Body of pancreas (tissue), 4 donors: ENCODE results near the gene CARD18. TPM values are rescaled to one million over a fixed set of nuclear protein-coding genes. Genes with fewer than 3 reads are reported as not detected.

Source experiments
- ATAC-seq: fragments of 150-250 bp; one replicate; pipeline ENCODE4 v1.9.1; 2016
- DNase-seq, 4 donors: peaks; one replicate each; pipeline ENCODE4 v3.0.0-alpha.2; 2019
- H3K27ac ChIP-seq, 4 donors: fragments of 200-600 bp; sonication (generic); 1 replicate in 3 of 4; 2 replicates in 1 of 4; pipeline versions ENCODE4 v1.5.1 to v1.6.1; 2016 to 2019; ENCODE audit warnings: mild to moderate bottlenecking in 1 of 4, mixed read lengths in 1 of 4, moderate library complexity in 1 of 4
- H3K27me3 ChIP-seq, 2 donors: fragments of 200-600 bp; sonication (generic); one replicate each; pipeline ENCODE4 v1.6.0; 2016; ENCODE audit warnings: mild to moderate bottlenecking in 1 of 2
- H3K36me3 ChIP-seq, 2 donors: fragments of 200-600 bp; sonication (generic); replicated peaks in 1 of 2; 2 replicates each; pipeline ENCODE4 v1.5.1; 2016; ENCODE audit warnings: low read depth in 2 of 2; ENCODE audit not compliant: insufficient read depth in 1 of 2
- H3K4me1 ChIP-seq: fragments of 200-600 bp; sonication (generic); one replicate; pipeline ENCODE4 v1.6.0; 2016
- H3K4me3 ChIP-seq, 2 donors: fragments of 200-600 bp; sonication (generic); 1 replicate in 1 of 2; 2 replicates in 1 of 2; pipeline ENCODE4 v1.5.1; 2016 to 2019
- H3K9me3 ChIP-seq, 3 donors: fragments of 200-600 bp; sonication (generic); 1 replicate in 2 of 3; 2 replicates in 1 of 3; pipeline ENCODE4 v1.5.1; 2016
- CTCF ChIP-seq, 7 experiments: fragments of 450-650 bp in 4 of 7; fragments of 200-600 bp in 3 of 7; sonication (generic) in 3 of 7; IDR thresholded peaks; one replicate each; pipeline ENCODE4 v1.5.1; 2016 to 2019; ENCODE audit warnings: antibody characterized with exemption in 7 of 7
- POLR2A ChIP-seq, 3 donors: fragments of 450-650 bp; IDR thresholded peaks; one replicate each; pipeline ENCODE4 v1.6.1; 2016; ENCODE audit warnings: antibody characterized with exemption in 3 of 3, mild to moderate bottlenecking in 2 of 3
- WGBS, 2 donors: methylation state at CpG; one replicate each; pipeline ENCODE4 v1.1.5; 2017; 5-methylcytosine and 5-hydroxymethylcytosine counted together
- intact Hi-C: fragments of 100-400 bp; cut with DNase I; formaldehyde crosslinking; loops from one replicate; pipeline ENCODE4 v1.15.1; 2023
- total RNA-seq, 2 donors: library from RNA; depleted of rRNA; stranded (reverse); fragments of >200 nt; gene quantifications; one replicate each; pipeline ENCODE4 v1.1.0, GENCODE V29; 2016

Gene CARD18
- total RNA-seq, 2 donors from 2014 or later = not detected

- Histone ChIP-seq H3K27ac (no peak overlapping the region), H3K9me3 (no peaks in the 10 kb centered on the region), H3K4me3 (no peak overlapping the region), H3K36me3 (no peaks in the 10 kb centered on the region), H3K27me3 (no peaks in the 10 kb centered on the region), H3K4me1 (no peaks in the 10 kb centered on the region)
- DNase-seq = no peak
- no peak for TF ChIP-seq CTCF (IDR thresholded peaks at IDR 0.05)
- intact Hi-C loops = no loop called here
- WGBS, 2 donors = 81 to 91% methylated on average over 11 of the region's 11 CpGs
- no peak for ATAC-seq
These were observed 13.8 kb upstream of the CARD18 start for GRCh38 chr11:105153392-105153791.

- ATAC-seq = no peak
- TF ChIP-seq POLR2A (IDR thresholded peaks at IDR 0.05) (no peak), CTCF (IDR thresholded peaks at IDR 0.05) (no peak)
- Histone ChIP-seq H3K4me3 (no peak overlapping the region), H3K4me1 (no peaks in the 10 kb centered on the region), H3K27me3 (no peaks in the 10 kb centered on the region), H3K27ac (no peak overlapping the region), H3K9me3 (no peaks in the 10 kb centered on the region), H3K36me3 (no peaks in the 10 kb centered on the region)
- WGBS, 2 donors = 83 to 87% methylated on average over 5 of the region's 5 CpGs
- intact Hi-C loops = no loop called here
- no peak for DNase-seq
These were observed 13.0 kb upstream of the CARD18 start for GRCh38 chr11:105152560-105152959.

GRCh38 chr11:105152021-105152512 lies 12.5 kb upstream of the CARD18 start:
- ATAC-seq (no peak), DNase-seq (no peak)
- no peak overlapping the region for H3K4me3 ChIP-seq
- H3K27ac ChIP-seq = no peak overlapping the region
- no peaks in the 10 kb centered on the region for H3K27me3 ChIP-seq
- intact Hi-C loops = no loop called here
- H3K4me1 ChIP-seq = no peaks in the 10 kb centered on the region
- H3K36me3 ChIP-seq = no peaks in the 10 kb centered on the region
- 76 to 78% methylated on average over 6 of the region's 6 CpGs for WGBS, 2 donors
- TF ChIP-seq CTCF (IDR thresholded peaks at IDR 0.05) = no peak
- no peak for TF ChIP-seq POLR2A (IDR thresholded peaks at IDR 0.05)
- no peaks in the 10 kb centered on the region for H3K9me3 ChIP-seq

DNA sequence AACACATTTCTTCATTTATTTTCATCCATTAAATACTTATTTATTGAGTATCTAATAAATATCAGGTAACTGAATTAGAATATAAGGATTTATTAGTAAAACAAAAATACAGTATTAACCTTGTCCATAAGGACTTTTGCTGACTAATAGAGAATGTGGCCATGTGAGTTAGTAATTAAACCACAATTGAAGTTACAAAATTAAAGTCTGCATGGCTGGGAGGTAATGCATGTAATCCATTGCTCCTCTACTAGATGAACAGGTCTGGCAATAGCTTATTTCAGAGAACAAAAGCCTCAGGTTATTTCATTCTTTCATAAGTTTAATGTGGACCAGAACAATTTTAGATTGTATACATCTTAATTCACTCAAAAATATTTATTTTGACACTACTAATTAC lies 9.9 kb upstream of the CARD18 start:
- intact Hi-C loops = no loop called here

More for the DNA sequence above, 9.9 kb upstream of the CARD18 start:
- ATAC-seq = no peak
- Histone ChIP-seq H3K9me3 (no peaks in the 10 kb centered on the region), H3K36me3 (no peaks in the 10 kb centered on the region), H3K4me1 (no peaks in the 10 kb centered on the region), H3K27ac (no peak overlapping the region), H3K27me3 (no peaks in the 10 kb centered on the region), H3K4me3 (no peak overlapping the region)
- DNase-seq = no peak
- no peak for TF ChIP-seq CTCF (IDR thresholded peaks at IDR 0.05)
- no peak for TF ChIP-seq POLR2A (IDR thresholded peaks at IDR 0.05)
